GM12801 (cell line): Measurements from ENCODE around the gene TSC22D2.

ENCODE experiments used
- CTCF ChIP-seq: IDR thresholded peaks from one replicate; pipeline ENCODE4 v1.5.1; 2011; ENCODE audit warnings: control low read depth; ENCODE audit not compliant: insufficient read length; ENCODE audit errors: extremely low read depth

TSC22D2 gene

GRCh38 chr3:150376001-150376848, 31.9 kb upstream of the TSC22D2 start:
- TF ChIP-seq CTCF: no peak

GRCh38 chr3:150377601-150378300, 30.3 kb upstream of the TSC22D2 start:
- no peak for TF ChIP-seq CTCF

DNA sequence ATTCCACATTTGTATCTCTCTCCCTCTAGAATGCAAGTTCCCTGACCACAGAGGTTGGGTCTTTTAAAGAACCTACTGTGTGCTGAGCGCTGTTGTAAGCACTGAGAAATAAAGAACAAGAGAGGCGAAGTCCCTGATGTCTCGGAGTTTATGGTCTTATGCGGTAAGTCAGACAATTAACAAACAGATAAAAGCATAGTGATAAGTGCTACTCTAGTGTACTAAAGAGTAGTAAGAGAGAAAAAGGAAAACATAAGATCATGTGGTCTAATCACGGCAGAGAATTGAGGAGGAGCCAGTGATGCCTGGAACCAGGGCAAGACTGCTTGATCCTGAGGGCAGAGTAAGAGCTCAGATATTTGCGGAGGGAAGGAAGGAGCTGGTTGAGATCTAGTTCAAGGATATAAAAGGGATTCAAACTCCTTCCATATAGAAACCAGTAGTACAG, 29.8 kb upstream of the TSC22D2 start:
- TF ChIP-seq CTCF: no peak

GRCh38 chr3:150379469-150379868, 28.6 kb upstream of the TSC22D2 start:
- TF ChIP-seq CTCF: no peak

DNA sequence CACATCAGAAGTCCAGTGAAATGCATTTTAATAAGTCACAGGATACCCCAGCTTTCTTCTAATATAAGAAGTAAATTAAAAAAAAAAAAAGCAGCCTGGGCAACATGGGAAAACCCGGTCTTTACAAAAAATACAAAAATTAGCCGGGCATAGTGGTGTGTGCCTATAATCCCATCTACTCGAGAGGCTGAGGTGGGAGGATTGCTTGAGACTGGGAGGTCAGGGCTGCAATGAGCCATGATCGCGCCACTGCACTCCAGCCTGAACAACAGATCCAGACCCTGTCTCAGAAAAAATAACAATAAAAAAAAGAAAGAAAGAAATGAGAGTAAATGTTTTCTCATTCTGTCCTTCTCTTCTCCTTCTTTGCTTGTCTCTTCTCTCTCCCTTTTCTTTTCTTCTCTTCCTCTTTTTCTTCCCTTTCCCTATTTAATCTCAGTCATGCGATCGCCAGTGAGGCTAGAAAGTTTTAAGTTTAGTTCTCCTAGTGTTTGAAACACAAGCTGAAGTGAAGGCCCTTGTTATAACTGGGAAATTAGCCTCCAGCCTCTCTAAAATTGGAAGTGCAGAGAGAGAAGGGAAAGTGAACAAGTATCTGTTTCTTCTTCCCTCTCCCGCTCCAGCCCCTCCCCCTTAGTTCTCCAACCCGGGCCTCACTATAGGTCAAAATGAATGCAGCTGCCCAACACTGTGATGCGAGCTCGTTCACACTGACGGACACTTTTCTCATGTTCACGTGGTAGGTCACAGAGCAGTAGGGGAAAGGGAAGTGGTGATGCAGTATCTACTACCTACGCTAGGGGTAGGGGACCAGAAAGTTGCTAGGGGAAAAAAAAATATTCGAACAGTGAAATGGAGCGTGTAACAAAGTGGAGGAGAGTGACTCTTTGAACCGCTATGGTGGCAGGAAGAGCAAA, 23.5 kb upstream of the TSC22D2 start:
- no peak for TF ChIP-seq CTCF

- TF ChIP-seq CTCF: no peak
These were observed 22.5 kb upstream of the TSC22D2 start for GRCh38 chr3:150385296-150386242.
